ENCODE results near the gene MMP7.
A peak's percentile ranks its signal among the peaks of the same experiment; 100 is the strongest.

DNA sequence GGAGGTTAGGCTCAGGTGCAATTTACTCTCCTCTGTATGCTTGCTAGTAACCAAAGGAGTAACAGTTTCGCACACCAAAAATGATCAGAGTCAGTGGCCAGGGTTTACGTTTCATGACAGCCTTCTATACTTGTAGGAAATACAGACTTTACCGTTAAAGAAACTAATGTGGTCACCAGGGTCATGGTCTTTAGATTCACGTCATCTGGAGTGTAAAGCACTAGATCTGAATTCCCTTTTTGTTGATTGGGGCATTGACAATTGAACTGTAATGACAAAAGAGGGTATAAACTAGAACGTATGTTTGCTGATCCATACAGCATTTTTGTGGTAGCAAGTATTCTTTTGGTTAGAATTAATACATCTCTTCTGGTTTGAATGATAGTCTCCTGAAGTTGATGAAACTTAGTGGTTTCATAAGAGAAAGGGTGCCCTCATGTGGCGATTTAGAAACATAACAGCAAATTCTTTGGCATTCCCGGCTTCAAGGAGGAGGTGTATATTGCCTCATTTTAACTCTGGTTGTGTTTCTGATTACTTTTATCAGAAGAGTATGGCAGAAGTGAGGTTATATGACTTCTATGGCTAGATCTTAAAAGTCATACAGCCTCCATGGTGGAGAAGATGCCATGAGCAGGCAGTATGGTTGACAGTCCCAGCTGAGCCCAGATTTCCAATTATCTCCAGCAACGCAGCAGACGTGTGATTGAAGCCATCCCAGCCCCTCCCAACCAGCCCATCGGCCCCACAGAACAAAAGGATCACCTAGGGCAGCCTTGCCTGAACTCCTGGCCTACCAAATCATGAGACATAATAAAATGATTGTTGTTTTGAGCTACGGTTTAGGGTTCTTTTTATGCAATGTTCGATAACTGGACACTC is 35.1 kb downstream of the MMP7 start:
- TF ChIP-seq, protein P1, sequence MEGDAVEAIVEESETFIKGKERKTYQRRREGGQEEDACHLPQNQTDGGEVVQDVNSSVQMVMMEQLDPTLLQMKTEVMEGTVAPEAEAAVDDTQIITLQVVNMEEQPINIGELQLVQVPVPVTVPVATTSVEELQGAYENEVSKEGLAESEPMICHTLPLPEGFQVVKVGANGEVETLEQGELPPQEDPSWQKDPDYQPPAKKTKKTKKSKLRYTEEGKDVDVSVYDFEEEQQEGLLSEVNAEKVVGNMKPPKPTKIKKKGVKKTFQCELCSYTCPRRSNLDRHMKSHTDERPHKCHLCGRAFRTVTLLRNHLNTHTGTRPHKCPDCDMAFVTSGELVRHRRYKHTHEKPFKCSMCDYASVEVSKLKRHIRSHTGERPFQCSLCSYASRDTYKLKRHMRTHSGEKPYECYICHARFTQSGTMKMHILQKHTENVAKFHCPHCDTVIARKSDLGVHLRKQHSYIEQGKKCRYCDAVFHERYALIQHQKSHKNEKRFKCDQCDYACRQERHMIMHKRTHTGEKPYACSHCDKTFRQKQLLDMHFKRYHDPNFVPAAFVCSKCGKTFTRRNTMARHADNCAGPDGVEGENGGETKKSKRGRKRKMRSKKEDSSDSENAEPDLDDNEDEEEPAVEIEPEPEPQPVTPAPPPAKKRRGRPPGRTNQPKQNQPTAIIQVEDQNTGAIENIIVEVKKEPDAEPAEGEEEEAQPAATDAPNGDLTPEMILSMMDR (IDR thresholded peaks at IDR 0.05 in 4 of 5, conservative IDR thresholded peaks at IDR 0.05 in 1 of 5): peak; percentile 42 to 70 (median 63)
- TF ChIP-seq POLR2A (IDR thresholded peaks at IDR 0.05): no peak

Measured in gastrocnemius medialis (tissue), 4 donors.